ENCODE results near the gene RPLP2. TPM values are rescaled to one million over a fixed set of nuclear protein-coding genes. Genes with fewer than 3 reads are reported as not detected.
A peak's percentile ranks its signal among the peaks of the same experiment; 100 is the strongest.

The RPLP2 gene
- total RNA-seq, 4 donors from 2014 or later = 555 to 1,150 (median 858) TPM

DNA sequence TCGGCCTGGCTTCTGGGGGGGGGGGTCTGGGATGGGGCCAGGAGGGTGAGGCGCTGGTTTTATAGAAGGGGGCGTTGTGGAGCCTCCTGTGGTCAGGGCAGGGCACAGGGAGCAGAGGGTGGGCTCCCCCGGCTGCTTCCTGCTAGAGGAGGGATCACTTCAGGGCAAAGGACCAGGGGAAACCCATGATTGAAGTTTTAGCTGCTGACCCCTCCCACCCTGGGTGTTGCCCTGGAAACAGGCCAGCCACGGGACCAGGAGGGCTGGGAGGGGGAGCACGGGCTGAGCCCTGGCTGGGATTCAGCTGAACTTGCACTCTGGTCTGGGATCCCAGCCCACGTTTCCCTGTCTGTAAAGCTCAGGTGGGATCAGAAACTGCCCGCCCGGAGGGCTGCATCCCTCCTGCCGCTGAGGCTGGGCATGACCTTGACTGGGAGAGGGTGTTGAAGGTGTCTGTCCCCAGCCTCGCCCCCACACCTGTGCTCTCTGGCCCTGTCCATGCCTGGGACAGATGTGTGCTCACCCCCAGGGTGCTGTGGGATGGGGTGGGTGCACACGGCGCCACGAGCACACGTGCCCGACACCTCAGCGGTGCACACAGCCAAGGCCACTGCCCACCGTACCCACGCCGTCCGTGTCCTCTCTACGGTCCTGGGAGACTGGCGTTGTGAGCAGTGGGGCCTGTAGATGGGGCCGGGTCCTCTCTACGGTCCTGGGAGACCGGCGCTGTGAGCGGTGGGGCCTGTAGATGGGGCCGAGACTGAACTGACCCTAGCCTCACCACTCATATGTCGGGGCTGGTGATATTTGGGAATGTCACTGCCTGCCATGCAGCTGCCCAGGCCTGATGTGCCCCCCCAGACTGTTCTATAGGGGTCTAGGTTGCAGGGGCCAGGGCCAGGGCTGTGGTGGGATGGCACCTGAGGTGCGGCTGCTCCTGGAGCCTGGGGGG is 35.2 kb downstream of the RPLP2 start:
- no peak for TF ChIP-seq CTCF (IDR thresholded peaks at IDR 0.05)
- ATAC-seq (ENCODE audit: low FRiP score) = peak; percentile 55
- peak; percentile 79 for DNase-seq (ENCODE audit: low spot score)

DNA sequence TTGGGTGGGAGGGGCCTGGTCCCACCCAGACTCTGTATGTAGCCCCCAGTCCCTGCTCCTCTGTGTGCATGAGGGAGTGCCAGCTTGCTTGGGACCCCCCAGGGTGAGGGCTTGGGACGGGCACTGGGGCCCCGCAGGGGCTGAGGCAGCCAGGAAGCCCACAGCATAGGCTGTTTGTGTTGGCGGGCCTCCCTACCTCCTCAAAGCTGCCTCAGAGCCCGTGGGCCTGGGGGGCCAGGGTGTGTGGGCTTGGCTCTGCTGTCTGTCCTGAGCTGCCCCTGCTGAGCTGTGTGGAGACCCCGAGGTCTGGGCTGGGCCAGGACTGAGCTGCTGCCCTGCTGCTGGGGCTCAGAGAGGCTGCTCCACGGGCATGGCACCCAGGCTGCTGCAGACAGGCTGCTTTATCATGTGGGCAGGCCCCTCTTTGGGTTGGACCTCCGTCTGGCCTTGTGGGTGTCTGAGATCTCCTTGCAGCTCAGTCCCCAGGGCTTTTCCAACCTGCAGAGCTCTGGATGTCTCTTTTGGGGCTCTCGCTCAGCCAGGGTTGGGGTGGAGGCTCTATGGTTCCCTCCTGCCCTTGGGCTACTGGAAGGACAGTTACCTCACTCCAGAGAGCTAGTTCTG is 36.2 kb downstream of the RPLP2 start:
- no peak for TF ChIP-seq CTCF (IDR thresholded peaks at IDR 0.05)
- ATAC-seq (ENCODE audit: low FRiP score) = no peak
- DNase-seq (ENCODE audit: low spot score) = no peak

DNA sequence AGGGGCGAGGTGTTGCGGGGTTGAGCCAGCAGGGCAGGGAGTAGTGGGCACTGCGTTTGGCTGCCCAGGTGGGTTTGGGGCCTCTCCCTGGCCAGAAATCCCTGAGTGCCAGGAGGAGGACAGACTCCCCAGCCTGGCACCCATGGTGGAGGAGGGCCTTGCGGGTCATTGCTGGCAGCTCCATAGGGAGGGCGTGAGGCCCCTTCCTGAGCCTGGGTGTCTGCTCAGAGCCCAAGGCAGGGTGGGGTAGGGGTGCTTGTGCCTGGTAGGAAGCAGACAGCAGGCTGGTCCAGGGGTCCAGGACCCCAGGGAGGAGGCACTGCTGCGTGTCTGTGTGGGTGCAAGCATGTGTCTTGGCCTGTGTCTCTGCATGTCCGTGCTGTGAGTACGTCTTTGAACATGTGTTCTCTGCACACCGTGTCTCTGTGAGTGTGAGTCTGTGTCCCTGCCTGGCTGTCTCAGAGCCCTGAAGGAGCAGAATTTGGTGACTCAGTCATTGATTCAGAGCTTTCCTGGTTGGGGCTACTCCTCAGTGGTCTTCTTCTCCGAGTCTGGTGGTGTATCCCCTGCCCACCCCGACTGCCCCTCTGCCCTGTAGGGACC is 36.8 kb downstream of the RPLP2 start:
- ATAC-seq (ENCODE audit: low FRiP score) = no peak
- TF ChIP-seq CTCF (IDR thresholded peaks at IDR 0.05) = no peak
- no peak for DNase-seq (ENCODE audit: low spot score)

GRCh38 chr11:847876-848275 is 38.1 kb downstream of the RPLP2 start:
- DNase-seq (ENCODE audit: low spot score) = no peak
- ATAC-seq (ENCODE audit: low FRiP score) = no peak
- no peak for TF ChIP-seq CTCF (IDR thresholded peaks at IDR 0.05)

GRCh38 chr11:848380-848931 is 38.7 kb downstream of the RPLP2 start:
- ATAC-seq (ENCODE audit: low FRiP score) (no peak), DNase-seq (ENCODE audit: low spot score) (no peak)
- peak in 1 of 3 donors; percentile 42 for TF ChIP-seq CTCF (IDR thresholded peaks at IDR 0.05)

- no peak for DNase-seq (ENCODE audit: low spot score)
- TF ChIP-seq CTCF (IDR thresholded peaks at IDR 0.05) = no peak
- ATAC-seq (ENCODE audit: low FRiP score) = no peak
Observed at GRCh38 chr11:849104-849824, 39.5 kb downstream of the RPLP2 start.

All from omental fat pad (tissue), 4 donors.